Measurements from ENCODE around the gene MUC13.

GRCh38 chr3:124924741-124925140, 9.8 kb downstream of the MUC13 start:
- TF ChIP-seq CTCF (IDR thresholded peaks at IDR 0.05 in 4 of 5, conservative IDR thresholded peaks at IDR 0.05 in 1 of 5) (no peak), POLR2A (IDR thresholded peaks at IDR 0.05) (no peak)

All from gastrocnemius medialis (tissue), 4 donors.